ENCODE measurements around the gene FHOD3. TPM values are rescaled to one million over a fixed set of nuclear protein-coding genes. Genes with fewer than 3 reads are reported as not detected.

The FHOD3 gene
- total and polyA plus RNA-seq, 2 of the 13 experiments (the other 11 are each of a cell fraction or from before 2014, with no cell fraction given) = 0.07 TPM; not detected in 1

- TF ChIP-seq MLX (CRISPR knock-in tag; IDR thresholded peaks at IDR 0.05) = no peak
- TF ChIP-seq ZNF484 (CRISPR knock-in tag; IDR thresholded peaks at IDR 0.05; ENCODE audit: borderline replicate concordance, low read depth) = no peak
- no peak for TF ChIP-seq HOMEZ (CRISPR knock-in tag; IDR thresholded peaks at IDR 0.05; ENCODE audit: low read depth)
- TF ChIP-seq ZNF720 (CRISPR knock-in tag; IDR thresholded peaks at IDR 0.05) = no peak
- no peak for TF ChIP-seq GLI4 (CRISPR knock-in tag; IDR thresholded peaks at IDR 0.05; ENCODE audit: borderline replicate concordance)
- TF ChIP-seq HDAC2 (CRISPR knock-in tag; IDR thresholded peaks at IDR 0.05) = no peak
- no peak for TF ChIP-seq UBTF (CRISPR knock-in tag; IDR thresholded peaks at IDR 0.05)
- TF ChIP-seq IRF2 (CRISPR knock-in tag; IDR thresholded peaks at IDR 0.05) = no peak
- no peak for TF ChIP-seq ZNF563 (CRISPR knock-in tag; IDR thresholded peaks at IDR 0.05)
Observed at GRCh38 chr18:36348331-36348730, 50.8 kb downstream of the FHOD3 start (continued).

DNA sequence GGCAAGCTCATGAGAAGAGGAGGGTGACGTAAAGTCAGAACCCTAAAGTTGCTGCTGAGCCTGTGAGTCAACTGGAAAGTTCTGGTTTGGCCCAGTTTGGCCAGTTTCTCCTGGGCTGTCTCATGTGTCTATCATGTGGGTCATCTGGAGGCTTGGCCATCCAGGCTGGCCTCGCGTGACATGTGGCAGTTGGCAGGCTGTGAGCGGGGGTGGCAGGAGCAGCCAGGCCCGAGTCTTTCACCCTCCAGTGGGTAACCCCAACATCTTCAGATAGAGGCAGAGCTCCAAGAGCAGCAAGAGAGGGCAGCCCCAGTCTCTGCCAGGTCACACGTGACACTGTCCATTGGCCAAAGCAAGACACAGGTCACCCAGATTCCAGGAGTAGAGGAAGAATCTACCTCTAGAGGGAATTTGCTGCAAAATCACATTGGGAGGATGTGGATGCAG is 51.5 kb downstream of the FHOD3 start:
- Histone ChIP-seq H3K36me3 (replicated peaks in 1 of 2; ENCODE audit: control insufficient read depth in 1 of 2, insufficient read depth in 2 of 2, low read length in 2 of 2) (no peaks in the 10 kb centered on the region), H3K9ac (ENCODE audit: insufficient read depth, low read depth, low read length) (no peak overlapping the region), H3K79me2 (ENCODE audit: insufficient read depth, low read length) (no peaks in the 10 kb centered on the region), H3K27ac (ENCODE audit: extremely low read length, insufficient read depth, low read length) (no peak overlapping the region), H2AFZ (ENCODE audit: low read length) (no peak overlapping the region), H3K4me3 (replicated peaks in 1 of 3; ENCODE audit: insufficient read depth in 1 of 3, low read depth in 2 of 3, low read length in 3 of 3) (no peak overlapping the region), H3K4me1 (ENCODE audit: insufficient read depth, low read length) (no peaks in the 10 kb centered on the region), H4K20me1 (ENCODE audit: insufficient read depth, low read length) (no peaks in the 10 kb centered on the region), H3K9me3 (ENCODE audit: low read length) (no peaks in the 10 kb centered on the region), H3K4me2 (ENCODE audit: low read depth, low read length) (no peak overlapping the region), H3K27me3 (ENCODE audit: control insufficient read depth in 1 of 2, insufficient read depth in 2 of 2, low read length in 2 of 2) (no peaks in the 10 kb centered on the region; a peak in 1 of 5 replicates)
- ChIA-PET CTCF (ENCODE audit: low intra/inter-chr PET ratio, low total read pairs) (no interaction called here), POLR2A (no interaction called here)
- ATAC-seq (no peak), DNase-seq (ENCODE audit: low spot score) (no peak), FAIRE-seq (no peak)
- in situ Hi-C loops (cut with HindIII; ENCODE audit: extremely low pct_ligation_motif_present, low pct_unique_long_range_greater_than_20kb) (no loop called here), intact Hi-C loops (cut with micrococcal nuclease; ENCODE audit: unreplicated experiment) (no loop called here)
- WGBS (ENCODE audit: low lambda C conversion rate) = 59% methylated on average over 5 of the region's 6 CpGs
- BruUV-seq (replicated peaks) = no TSS peak
- TF ChIP-seq ZEB1 (IDR thresholded peaks at IDR 0.05; ENCODE audit: insufficient replicate concordance, low read depth) (no peak), MNT (IDR thresholded peaks at IDR 0.05) (no peak), MIER3 (CRISPR knock-in tag; IDR thresholded peaks at IDR 0.05; ENCODE audit: borderline replicate concordance) (no peak), ASH2L (IDR thresholded peaks at IDR 0.05; ENCODE audit: insufficient read length, low read depth, low read length) (no peak), ZNF276 (CRISPR knock-in tag; IDR thresholded peaks at IDR 0.05; ENCODE audit: low read depth) (no peak), NFE2L2 (IDR thresholded peaks at IDR 0.05; ENCODE audit: low read length) (no peak), RXRA (CRISPR knock-in tag; IDR thresholded peaks at IDR 0.05) (no peak)

All from HepG2 (cell line).